ENCODE measurements around the gene EEPD1. TPM values are rescaled to one million over a fixed set of nuclear protein-coding genes. Genes with fewer than 3 reads are reported as not detected.

Gene EEPD1
- total RNA-seq, 1 experiment from 2014 or later: 5.0 TPM

GRCh38 chr7:36201122-36201723 lies 48.2 kb downstream of the EEPD1 start:
- no peak overlapping the region; a peak in 2 of 7 replicates for H3K27ac Mint-ChIP-seq
- Histone ChIP-seq H2BK5ac (ENCODE audit: insufficient read length, low read length) (no peak overlapping the region), H4K5ac (ENCODE audit: insufficient read length, low read depth, low read length) (no peak overlapping the region), H3K4me2 (ENCODE audit: insufficient read depth, insufficient read length, low read length) (no peak overlapping the region), H2BK12ac (ENCODE audit: insufficient read length, low read depth, low read length) (no peak overlapping the region), H3K4ac (ENCODE audit: low read depth, low read length) (no peak overlapping the region), H4K20me1 (ENCODE audit: control insufficient read depth, insufficient read depth, insufficient read length) (no peaks in the 10 kb centered on the region), H4K8ac (replicated peaks; ENCODE audit: insufficient read length, low read depth, low read length) (no peak overlapping the region), H3K9me3 (ENCODE audit: control insufficient read depth, low read depth, low read length) (no peaks in the 10 kb centered on the region), H3K23ac (ENCODE audit: insufficient read length, low read depth, low read length) (no peak overlapping the region), H2BK120ac (ENCODE audit: low read depth, low read length, poor library complexity, severe bottlenecking) (no peak overlapping the region), H2BK20ac (ENCODE audit: low read depth, low read length, poor library complexity, severe bottlenecking) (no peak overlapping the region), H3K27me3 (ENCODE audit: insufficient read depth, low read length) (no peaks in the 10 kb centered on the region), H3K4me1 (ENCODE audit: insufficient read depth, low read length) (no peaks in the 10 kb centered on the region), H3K9ac (ENCODE audit: extremely low read depth, insufficient read length, low read length) (no peak overlapping the region), H3K56ac (ENCODE audit: insufficient read length, low read depth, low read length) (no peak overlapping the region), H2AK5ac (ENCODE audit: insufficient read length, low read length) (no peak overlapping the region), H3K18ac (ENCODE audit: insufficient read length, low read depth, low read length) (no peak overlapping the region), H3T11ph (ENCODE audit: low read length) (no peak overlapping the region), H2AFZ (ENCODE audit: low read length) (no peak overlapping the region), H3K27ac (ENCODE audit: insufficient read length, low read depth, low read length) (no peak overlapping the region), H3K79me1 (ENCODE audit: insufficient read depth, low read depth, low read length, poor library complexity, severe bottlenecking) (no peaks in the 10 kb centered on the region), H4K91ac (ENCODE audit: insufficient read length, low read depth, low read length) (no peak overlapping the region), H3K14ac (ENCODE audit: insufficient read depth, low read length) (no peak overlapping the region), H3K23me2 (ENCODE audit: insufficient read length, low read depth, low read length, poor library complexity, severe bottlenecking) (no peaks in the 10 kb centered on the region), H2BK15ac (ENCODE audit: low read depth, low read length) (no peak overlapping the region), H3K79me2 (ENCODE audit: insufficient read depth, low read length) (no peaks in the 10 kb centered on the region)
- H3K27me3 Mint-ChIP-seq (ENCODE audit: low read depth): no peaks in the 10 kb centered on the region
- DNase-seq: no peak
- peaks cover 3 to 6% (median 4%) of the 10 kb centered on the region in 3 experiments; a peak in 5 of 7 replicates for H3K36me3 Mint-ChIP-seq (ENCODE audit: insufficient read depth in 1 of 3, low read depth in 3 of 3)
- H3K4me1 Mint-ChIP-seq: peaks cover 20 to 31% of the 10 kb centered on the region in 2 experiments
- H3K9me3 Mint-ChIP-seq: peaks cover 2 to 5% of the 10 kb centered on the region in 2 experiments; a peak in 3 of 5 replicates
- no CpG with 5 or more reads among the region's 5 CpGs for WGBS (ENCODE audit: extremely low coverage, insufficient read length, low lambda C conversion rate)
- H3K4me3 Mint-ChIP-seq: no peak overlapping the region
- no peak for TF ChIP-seq CTCF (conservative IDR thresholded peaks at IDR 0.05)

Measured in H9 (cell line).